ENCODE results near the gene AHCY.

DNA sequence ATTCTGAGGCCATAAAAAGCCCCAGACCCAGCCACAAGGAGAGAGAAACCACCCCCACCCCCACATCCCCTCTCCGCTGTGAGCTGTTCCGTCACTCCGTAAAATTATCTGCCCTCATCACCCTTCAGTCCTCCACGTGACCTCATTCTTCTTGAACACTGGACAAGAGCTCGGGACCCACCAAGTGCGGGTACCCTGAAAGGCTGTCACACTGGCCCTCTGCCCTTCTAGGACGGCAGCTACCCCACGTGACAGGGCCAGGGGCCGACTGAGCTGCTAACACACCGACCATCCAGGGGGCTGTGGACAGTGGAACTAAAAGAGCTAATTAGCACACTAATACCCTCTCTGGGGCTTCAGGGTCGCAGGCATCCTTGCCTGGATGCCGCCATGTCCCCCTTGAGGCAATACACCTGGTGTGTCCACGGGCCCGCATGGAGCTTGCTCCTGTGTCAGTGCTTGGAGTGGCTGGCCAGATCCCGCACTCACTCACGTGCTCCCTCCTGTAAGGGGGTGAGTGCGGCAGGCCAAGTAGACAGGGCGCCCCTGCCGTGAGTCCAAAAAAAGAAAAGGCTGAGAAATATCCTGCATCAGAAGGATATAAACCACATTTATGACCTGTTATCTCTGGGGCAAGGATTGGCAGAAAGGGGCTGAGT is 29.2 kb upstream of the AHCY start:
- TF ChIP-seq, protein P1, sequence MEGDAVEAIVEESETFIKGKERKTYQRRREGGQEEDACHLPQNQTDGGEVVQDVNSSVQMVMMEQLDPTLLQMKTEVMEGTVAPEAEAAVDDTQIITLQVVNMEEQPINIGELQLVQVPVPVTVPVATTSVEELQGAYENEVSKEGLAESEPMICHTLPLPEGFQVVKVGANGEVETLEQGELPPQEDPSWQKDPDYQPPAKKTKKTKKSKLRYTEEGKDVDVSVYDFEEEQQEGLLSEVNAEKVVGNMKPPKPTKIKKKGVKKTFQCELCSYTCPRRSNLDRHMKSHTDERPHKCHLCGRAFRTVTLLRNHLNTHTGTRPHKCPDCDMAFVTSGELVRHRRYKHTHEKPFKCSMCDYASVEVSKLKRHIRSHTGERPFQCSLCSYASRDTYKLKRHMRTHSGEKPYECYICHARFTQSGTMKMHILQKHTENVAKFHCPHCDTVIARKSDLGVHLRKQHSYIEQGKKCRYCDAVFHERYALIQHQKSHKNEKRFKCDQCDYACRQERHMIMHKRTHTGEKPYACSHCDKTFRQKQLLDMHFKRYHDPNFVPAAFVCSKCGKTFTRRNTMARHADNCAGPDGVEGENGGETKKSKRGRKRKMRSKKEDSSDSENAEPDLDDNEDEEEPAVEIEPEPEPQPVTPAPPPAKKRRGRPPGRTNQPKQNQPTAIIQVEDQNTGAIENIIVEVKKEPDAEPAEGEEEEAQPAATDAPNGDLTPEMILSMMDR (conservative IDR thresholded peaks at IDR 0.05): no peak
- TF ChIP-seq ZFX (IDR thresholded peaks at IDR 0.05): no peak
